Vagina (tissue), 2 donors: ENCODE results near the gene ZAP70. TPM values are rescaled to one million over a fixed set of nuclear protein-coding genes. Genes with fewer than 3 reads are reported as not detected.

ENCODE experiments used
- DNase-seq, 2 donors: peaks; one replicate each; pipeline ENCODE4 v3.0.0-alpha.2; 2017; ENCODE audit errors: extremely low spot score in 2 of 2
- H3K27ac ChIP-seq: fragments of 200-600 bp; sonication (generic); one replicate; pipeline ENCODE4 v1.5.1; 2019
- H3K27me3 ChIP-seq: fragments of 200-600 bp; sonication (generic); one replicate; pipeline ENCODE4 v1.5.1; 2019
- H3K36me3 ChIP-seq, 2 donors: fragments of 200-600 bp; sonication (generic); one replicate each; pipeline ENCODE4 v1.5.1; 2017 to 2019
- H3K4me1 ChIP-seq: fragments of 200-600 bp; sonication (generic); one replicate; pipeline ENCODE4 v1.5.1; 2019
- H3K4me3 ChIP-seq, 2 donors: fragments of 200-600 bp; sonication (generic); 1 replicate in 1 of 2; 2 replicates in 1 of 2; pipeline ENCODE4 v1.5.1; 2016 to 2019
- H3K9me3 ChIP-seq: fragments of 200-600 bp; sonication (generic); one replicate; pipeline ENCODE4 v1.5.1; 2019
- CTCF ChIP-seq, 3 experiments: fragments of 450-650 bp in 2 of 3; fragments of 200-600 bp in 1 of 3; sonication (generic) in 1 of 3; IDR thresholded peaks; one replicate each; pipeline ENCODE4 v1.5.1; 2017 to 2019; ENCODE audit warnings: antibody characterized with exemption in 3 of 3, mild to moderate bottlenecking in 2 of 3, moderate library complexity in 2 of 3
- POLR2A ChIP-seq, 2 donors: fragments of 450-650 bp; IDR thresholded peaks; one replicate each; pipeline ENCODE4 v1.6.1; 2017; ENCODE audit warnings: antibody characterized with exemption in 2 of 2, mild to moderate bottlenecking in 2 of 2, moderate library complexity in 2 of 2
- POLR2AphosphoS5 ChIP-seq, 2 donors: sonication (generic); formaldehyde crosslinking; IDR thresholded peaks; one replicate each; pipeline ENCODE4 v1.9.0; 2017; ENCODE audit warnings: antibody characterized with exemption in 2 of 2, mild to moderate bottlenecking in 2 of 2, low read depth in 1 of 2; ENCODE audit not compliant: insufficient read depth in 1 of 2
- intact Hi-C: fragments of 100-400 bp; cut with DNase I; formaldehyde crosslinking; loops from one replicate; pipeline ENCODE4 v1.15.1; 2023
- total RNA-seq: library from RNA; depleted of rRNA; stranded (reverse); fragments of >200 nt; gene quantifications from one replicate; pipeline ENCODE4 v1.2.3, GENCODE V29; 2016

Gene ZAP70
- total RNA-seq, 1 donor from 2014 or later: 16.7 TPM

- no peak for DNase-seq
- TF ChIP-seq CTCF (IDR thresholded peaks at IDR 0.05): no peak
- intact Hi-C loops: no loop called here
- H3K36me3 ChIP-seq: peaks cover 0 to 20% of the 10 kb centered on the region in 2 donors
- no peaks in the 10 kb centered on the region for H3K9me3 ChIP-seq
- no peak overlapping the region for H3K27ac ChIP-seq
- H3K27me3 ChIP-seq: no peaks in the 10 kb centered on the region
- H3K4me1 ChIP-seq: no peaks in the 10 kb centered on the region
- no peak overlapping the region for H3K4me3 ChIP-seq
Observed at GRCh38 chr2:97752342-97753334, 39.3 kb downstream of the ZAP70 start.

GRCh38 chr2:97754690-97755346, 41.4 kb downstream of the ZAP70 start:
- H3K4me3 ChIP-seq: no peak overlapping the region
- no peak for DNase-seq
- intact Hi-C loops: no loop called here
- no peaks in the 10 kb centered on the region for H3K9me3 ChIP-seq
- TF ChIP-seq POLR2AphosphoS5 (IDR thresholded peaks at IDR 0.05; ENCODE audit: insufficient read depth in 1 of 2, low read depth in 1 of 2) (no peak), CTCF (IDR thresholded peaks at IDR 0.05) (no peak), POLR2A (IDR thresholded peaks at IDR 0.05) (no peak)
- H3K27ac ChIP-seq: no peak overlapping the region
- peaks cover 0 to 41% of the 10 kb centered on the region in 2 donors for H3K36me3 ChIP-seq
- no peaks in the 10 kb centered on the region for H3K4me1 ChIP-seq
- no peaks in the 10 kb centered on the region for H3K27me3 ChIP-seq

- intact Hi-C loops: no loop called here
- H3K9me3 ChIP-seq: no peaks in the 10 kb centered on the region
- no peak for DNase-seq
- H3K27ac ChIP-seq: no peak overlapping the region
- H3K4me1 ChIP-seq: no peaks in the 10 kb centered on the region
- H3K27me3 ChIP-seq: no peaks in the 10 kb centered on the region
- no peak for TF ChIP-seq POLR2A (IDR thresholded peaks at IDR 0.05)
- no peak for TF ChIP-seq POLR2AphosphoS5 (IDR thresholded peaks at IDR 0.05; ENCODE audit: insufficient read depth in 1 of 2, low read depth in 1 of 2)
- no peak for TF ChIP-seq CTCF (IDR thresholded peaks at IDR 0.05)
- no peak overlapping the region for H3K4me3 ChIP-seq
- H3K36me3 ChIP-seq: peaks cover 0 to 47% of the 10 kb centered on the region in 2 donors
Observed at GRCh38 chr2:97755491-97755890, 42.1 kb downstream of the ZAP70 start.

- TF ChIP-seq POLR2A (IDR thresholded peaks at IDR 0.05) (no peak), CTCF (IDR thresholded peaks at IDR 0.05) (no peak), POLR2AphosphoS5 (IDR thresholded peaks at IDR 0.05; ENCODE audit: insufficient read depth in 1 of 2, low read depth in 1 of 2) (no peak)
- Histone ChIP-seq H3K36me3 (peaks cover 0 to 63% of the 10 kb centered on the region in 2 donors), H3K4me3 (no peak overlapping the region), H3K9me3 (no peaks in the 10 kb centered on the region), H3K4me1 (no peaks in the 10 kb centered on the region), H3K27me3 (no peaks in the 10 kb centered on the region), H3K27ac (no peak overlapping the region)
- intact Hi-C loops: no loop called here
- DNase-seq: no peak
Observed at GRCh38 chr2:97757062-97757461, 43.7 kb downstream of the ZAP70 start.
